D341Med (cell line): ENCODE data around the gene SLC47A2.

Experiments used
- DNase-seq: peaks from one replicate; pipeline ENCODE4 v3.0.0; 2012; ENCODE audit warnings: low spot score

Gene SLC47A2

GRCh38 chr17:19642373-19642893 is 74.0 kb downstream of the SLC47A2 start:
- DNase-seq, result no peak

DNA sequence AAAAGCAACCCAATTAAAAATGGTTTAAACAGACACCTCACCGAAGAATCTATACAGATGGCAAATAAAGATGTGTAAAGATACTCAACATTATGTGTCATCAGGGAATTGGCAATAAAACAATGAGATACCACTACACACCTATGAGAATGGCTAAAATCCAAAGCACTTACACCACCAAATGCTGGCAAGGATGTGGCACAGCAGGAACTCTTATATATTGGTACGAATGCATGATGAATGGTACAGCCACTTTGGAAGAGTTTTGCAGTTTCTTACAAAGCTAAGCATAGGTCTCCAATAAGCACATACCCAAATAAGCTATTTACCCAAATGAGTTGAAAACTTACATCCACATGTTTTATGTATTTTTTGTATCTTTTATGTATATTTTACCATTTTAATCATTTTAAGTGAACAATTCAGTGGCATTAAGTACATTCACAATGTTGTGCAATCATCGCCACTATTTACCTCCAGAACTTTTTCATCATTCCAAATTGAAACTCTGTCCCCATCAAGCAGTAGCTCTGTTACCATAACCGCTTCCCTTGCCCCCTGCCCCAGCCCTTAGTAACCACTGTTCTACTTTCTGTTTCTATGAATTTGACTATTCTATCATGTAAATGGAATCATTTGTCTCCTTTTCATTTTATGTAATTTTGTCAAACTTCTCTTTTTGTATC is 74.6 kb downstream of the SLC47A2 start:
- no peak for DNase-seq

- DNase-seq, result no peak
Measured at GRCh38 chr17:19631905-19632304, 84.5 kb downstream of the SLC47A2 start.

DNA sequence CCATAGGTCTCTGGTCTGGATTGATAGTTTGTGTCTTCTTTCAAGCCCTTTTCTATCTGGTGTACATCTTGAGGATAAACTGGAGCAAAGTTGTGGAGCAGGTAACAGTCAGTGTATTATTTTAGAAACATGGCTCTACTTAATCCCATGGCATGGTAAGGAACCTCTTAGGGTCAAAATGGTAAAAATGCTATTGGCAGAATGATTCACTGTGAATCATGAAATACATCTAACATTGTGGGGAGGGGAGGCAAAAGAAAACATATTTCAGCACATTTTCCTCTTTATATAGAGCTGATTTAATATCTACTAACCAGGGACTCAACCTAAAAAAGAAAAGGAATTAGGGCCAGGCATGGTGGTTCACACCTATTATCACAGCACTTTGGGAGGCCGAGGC is 85.7 kb downstream of the SLC47A2 start:
- DNase-seq, result no peak

DNA sequence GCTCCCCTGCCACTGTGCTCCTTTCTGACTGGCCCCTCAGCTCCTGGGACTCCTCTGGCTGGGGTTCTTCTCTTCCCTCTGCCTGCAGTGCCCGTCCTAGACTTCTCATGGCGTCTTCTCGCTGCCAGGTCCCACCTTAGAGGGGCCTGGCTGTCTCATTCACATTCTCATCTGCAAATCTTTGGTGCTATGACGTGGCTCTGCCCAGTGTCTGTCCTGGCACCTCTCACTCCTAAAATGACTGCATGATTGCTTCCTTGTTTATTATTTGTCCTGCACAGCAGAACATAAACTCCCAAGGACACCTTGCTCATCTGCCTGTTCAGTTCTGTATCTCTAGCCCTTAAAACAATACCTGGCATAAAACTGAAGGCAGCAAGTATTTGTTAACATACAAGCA is 86.3 kb downstream of the SLC47A2 start:
- DNase-seq, result no peak

DNA sequence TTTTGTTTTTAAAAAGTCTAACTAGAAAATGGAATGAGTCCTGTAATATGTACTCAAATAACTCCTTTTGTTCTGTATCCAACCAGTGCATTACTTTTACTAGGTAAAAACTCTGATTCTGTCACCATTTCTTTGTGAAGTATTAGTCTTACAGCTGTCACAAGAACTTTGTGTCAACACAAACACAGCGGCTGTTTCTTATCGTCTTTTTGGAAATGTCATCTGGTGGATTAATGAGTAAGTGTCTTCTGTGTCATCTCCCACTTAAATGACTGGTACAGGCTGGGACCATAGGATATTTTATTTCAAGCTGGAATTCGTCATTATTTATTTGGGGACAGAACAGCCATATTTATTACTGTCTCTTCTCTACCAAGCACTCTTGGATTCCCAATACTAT is 86.9 kb downstream of the SLC47A2 start:
- no peak for DNase-seq
